HepG2 (cell line): ENCODE measurements around the gene MEDAG. TPM values are rescaled to one million over a fixed set of nuclear protein-coding genes. Genes with fewer than 3 reads are reported as not detected.
A peak's percentile ranks its signal among the peaks of the same experiment; 100 is the strongest.

Experiments
- AKAP8 ChIP-seq: sonication (generic); formaldehyde crosslinking; IDR thresholded peaks from 2 replicates; pipeline ENCODE4 v1.5.1; 2020; ENCODE audit warnings: mild to moderate bottlenecking, missing genetic modification reagents
- GZF1 ChIP-seq: sonication (generic); formaldehyde crosslinking; IDR thresholded peaks from 2 replicates; pipeline ENCODE4 v1.5.1; 2020; ENCODE audit warnings: mild to moderate bottlenecking, missing genetic modification reagents
- MBD4 ChIP-seq: IDR thresholded peaks from 2 replicates; pipeline ENCODE4 v1.6.1; 2012; ENCODE audit warnings: low read length, inconsistent platforms, borderline replicate concordance
- MEIS1 ChIP-seq: sonication (generic); formaldehyde crosslinking; IDR thresholded peaks from 2 replicates; pipeline ENCODE4 v1.9.0; 2021; ENCODE audit warnings: mild to moderate bottlenecking, missing genetic modification reagents, moderate library complexity, borderline replicate concordance
- MTA3 ChIP-seq: sonication (generic); formaldehyde crosslinking; IDR thresholded peaks from 2 replicates; pipeline ENCODE4 v1.4.0; 2020; ENCODE audit warnings: missing genetic modification reagents
- PAWR ChIP-seq: sonication (generic); formaldehyde crosslinking; IDR thresholded peaks from 2 replicates; pipeline ENCODE4 v1.4.0; 2020; ENCODE audit warnings: missing genetic modification reagents, mild to moderate bottlenecking, borderline replicate concordance
- PHB2 ChIP-seq: fragments of 450-650 bp; IDR thresholded peaks from 2 replicates; pipeline ENCODE4 v1.6.1; 2018; ENCODE audit not compliant: partially characterized antibody
- RAD51 ChIP-seq: fragments of 450-650 bp; IDR thresholded peaks from 2 replicates; pipeline ENCODE4 v1.6.1; 2016; ENCODE audit warnings: borderline replicate concordance
- SALL2 ChIP-seq: sonication (generic); formaldehyde crosslinking; IDR thresholded peaks from 2 replicates; pipeline ENCODE4 v1.8.1; 2023; ENCODE audit warnings: mild to moderate bottlenecking, missing genetic modification reagents, inconsistent platforms
- SMYD3 ChIP-seq: sonication (generic); formaldehyde crosslinking; IDR thresholded peaks from 2 replicates; pipeline ENCODE4 v1.8.1; 2023; ENCODE audit warnings: mild to moderate bottlenecking, missing genetic modification reagents
- STAT5B ChIP-seq: sonication (generic); formaldehyde crosslinking; IDR thresholded peaks from 2 replicates; pipeline ENCODE4 v1.4.0; 2020; ENCODE audit warnings: missing genetic modification reagents
- ZBTB8A ChIP-seq: sonication (generic); formaldehyde crosslinking; IDR thresholded peaks from 2 replicates; pipeline ENCODE4 v1.4.0; 2020; ENCODE audit warnings: mild to moderate bottlenecking, low read depth, missing genetic modification reagents, borderline replicate concordance
- ZNF557 ChIP-seq: sonication (generic); formaldehyde crosslinking; IDR thresholded peaks from 2 replicates; pipeline ENCODE4 v1.4.0; 2020; ENCODE audit warnings: missing genetic modification reagents
- ZNF619 ChIP-seq: sonication (generic); formaldehyde crosslinking; IDR thresholded peaks from 2 replicates; pipeline ENCODE4 v1.4.0; 2020; ENCODE audit warnings: mild to moderate bottlenecking, missing genetic modification reagents
- polyA plus RNA-seq, 8 experiments: library from polyadenylated mRNA; depleted of rRNA in 3 of 8; stranded (reverse) in 7 of 8; unstranded in 1 of 8; fragments of >200 nt; fragmentation: Illumina TruSeq in 4 of 8; extraction: Trizol in 4 of 8; gene quantifications; 2 replicates each; pipeline versions ENCODE4 v1.2.1 to v1.2.3, GENCODE V29; 2011 to 2016; ENCODE audit warnings: low read depth in 4 of 8, missing spikeins in 1 of 8, mixed read lengths in 1 of 8; ENCODE audit not compliant: insufficient read depth in 1 of 8
- total RNA-seq, 5 experiments: library from RNA; depleted of rRNA; stranded (reverse); fragments of >200 nt; fragmentation: Illumina TruSeq; extraction: Trizol; gene quantifications; 2 replicates each; pipeline ENCODE4 v1.2.3, GENCODE V29; 2016; ENCODE audit warnings: low read depth in 1 of 5
- TF ChIP-seq, protein P1 (sequence below): sonication (generic); formaldehyde crosslinking; IDR thresholded peaks from 2 replicates; pipeline ENCODE4 v1.5.0; 2020; ENCODE audit warnings: missing genetic modification reagents, mild to moderate bottlenecking, borderline replicate concordance
- TF ChIP-seq, protein P2 (sequence below), 2 experiments: sonication (generic) in 1 of 2; formaldehyde crosslinking in 1 of 2; IDR thresholded peaks; 2 replicates each; pipeline versions ENCODE4 v1.4.0 to v1.6.1; 2016 to 2020; ENCODE audit warnings: borderline replicate concordance in 1 of 2, low read depth in 1 of 2, mild to moderate bottlenecking in 1 of 2, missing genetic modification reagents in 1 of 2
- TF ChIP-seq, protein P3 (sequence below): IDR thresholded peaks from 2 replicates; pipeline ENCODE4 v1.6.1; 2016; ENCODE audit warnings: low read depth, borderline replicate concordance
- TF ChIP-seq, protein P4 (sequence below): sonication (generic); formaldehyde crosslinking; IDR thresholded peaks from 2 replicates; pipeline ENCODE4 v1.4.0; 2020; ENCODE audit warnings: mild to moderate bottlenecking, low read depth, missing genetic modification reagents
- TF ChIP-seq, protein P5 (sequence below): sonication (generic); formaldehyde crosslinking; IDR thresholded peaks from 2 replicates; pipeline ENCODE4 v1.4.0; 2020; ENCODE audit warnings: missing genetic modification reagents
- TF ChIP-seq, protein P6 (sequence below): IDR thresholded peaks from 2 replicates; pipeline ENCODE4 v1.6.1; 2016

The MEDAG gene
- total and polyA plus RNA-seq, 2 of the 13 experiments (the other 11 are each of a cell fraction or from before 2014, with no cell fraction given): not detected

DNA sequence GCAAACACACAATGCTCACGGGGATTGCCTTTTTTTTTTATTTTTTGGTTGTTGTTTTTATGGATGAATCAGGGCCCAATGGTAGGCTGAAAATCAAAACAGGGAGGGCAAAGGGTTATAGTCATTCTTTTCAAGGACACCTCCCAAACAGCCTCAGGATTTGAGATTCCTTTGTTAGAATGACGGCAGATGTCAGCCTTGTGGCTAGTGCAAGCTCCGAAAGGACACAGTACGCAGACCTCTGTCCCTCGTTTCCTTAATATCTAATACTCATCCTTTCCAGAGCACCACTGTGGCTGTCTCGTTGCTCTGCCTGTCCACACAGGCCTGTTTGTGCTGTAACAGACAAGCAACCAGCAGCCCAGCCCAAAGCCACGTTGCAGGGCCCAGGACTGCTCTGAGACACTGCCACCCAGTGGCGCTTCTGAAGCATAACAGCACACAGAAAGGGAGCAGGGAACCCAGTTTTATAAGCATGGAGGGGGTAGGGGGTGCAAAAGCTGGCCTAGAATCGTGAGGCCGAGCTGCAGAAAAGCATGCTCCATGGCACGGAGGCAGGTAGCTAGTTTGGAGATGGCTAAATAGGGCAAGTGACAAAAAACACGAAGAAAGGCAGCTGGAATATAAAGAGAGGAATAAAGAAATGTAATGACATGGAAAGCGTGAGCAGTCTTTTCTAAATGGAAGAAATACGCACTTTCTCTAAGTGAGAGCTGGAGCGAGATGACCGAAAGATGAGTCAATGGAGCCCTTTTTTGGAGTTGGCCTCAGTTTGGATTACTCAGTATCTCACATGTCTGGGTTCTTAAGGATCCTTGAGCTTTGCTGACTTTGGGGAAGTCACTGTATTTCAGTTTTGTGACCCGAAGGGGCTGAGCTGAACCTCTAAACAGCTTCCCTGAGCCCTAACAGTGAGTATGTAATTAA, 40.7 kb upstream of the MEDAG start (continued):
- TF ChIP-seq, protein P1, sequence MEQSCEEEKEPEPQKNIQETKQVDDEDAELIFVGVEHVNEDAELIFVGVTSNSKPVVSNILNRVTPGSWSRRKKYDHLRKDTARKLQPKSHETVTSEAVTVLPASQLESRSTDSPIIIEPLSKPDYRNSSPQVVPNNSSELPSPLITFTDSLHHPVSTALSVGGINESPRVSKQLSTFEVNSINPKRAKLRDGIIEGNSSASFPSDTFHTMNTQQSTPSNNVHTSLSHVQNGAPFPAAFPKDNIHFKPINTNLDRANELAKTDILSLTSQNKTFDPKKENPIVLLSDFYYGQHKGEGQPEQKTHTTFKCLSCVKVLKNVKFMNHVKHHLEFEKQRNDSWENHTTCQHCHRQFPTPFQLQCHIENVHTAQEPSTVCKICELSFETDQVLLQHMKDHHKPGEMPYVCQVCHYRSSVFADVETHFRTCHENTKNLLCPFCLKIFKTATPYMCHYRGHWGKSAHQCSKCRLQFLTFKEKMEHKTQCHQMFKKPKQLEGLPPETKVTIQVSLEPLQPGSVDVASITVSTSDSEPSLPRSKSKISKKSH (CRISPR knock-in tag): no peak; the same call in 1 of the 2 replicates
- TF ChIP-seq AKAP8 (CRISPR knock-in tag) (no peak), ZNF557 (CRISPR knock-in tag) (no peak), ZNF619 (CRISPR knock-in tag) (no peak), MTA3 (CRISPR knock-in tag) (no peak), SMYD3 (CRISPR knock-in tag) (no peak), MEIS1 (CRISPR knock-in tag) (0 out of 2 replicates have a peak, but pooled peaks have one; percentile 44), MBD4 (no peak), PAWR (no peak), ZBTB8A (CRISPR knock-in tag) (no peak), PHB2 (no peak), GZF1 (CRISPR knock-in tag) (no peak), SALL2 (CRISPR knock-in tag) (no peak), STAT5B (CRISPR knock-in tag) (no peak), RAD51 (no peak)
- TF ChIP-seq, protein P2, sequence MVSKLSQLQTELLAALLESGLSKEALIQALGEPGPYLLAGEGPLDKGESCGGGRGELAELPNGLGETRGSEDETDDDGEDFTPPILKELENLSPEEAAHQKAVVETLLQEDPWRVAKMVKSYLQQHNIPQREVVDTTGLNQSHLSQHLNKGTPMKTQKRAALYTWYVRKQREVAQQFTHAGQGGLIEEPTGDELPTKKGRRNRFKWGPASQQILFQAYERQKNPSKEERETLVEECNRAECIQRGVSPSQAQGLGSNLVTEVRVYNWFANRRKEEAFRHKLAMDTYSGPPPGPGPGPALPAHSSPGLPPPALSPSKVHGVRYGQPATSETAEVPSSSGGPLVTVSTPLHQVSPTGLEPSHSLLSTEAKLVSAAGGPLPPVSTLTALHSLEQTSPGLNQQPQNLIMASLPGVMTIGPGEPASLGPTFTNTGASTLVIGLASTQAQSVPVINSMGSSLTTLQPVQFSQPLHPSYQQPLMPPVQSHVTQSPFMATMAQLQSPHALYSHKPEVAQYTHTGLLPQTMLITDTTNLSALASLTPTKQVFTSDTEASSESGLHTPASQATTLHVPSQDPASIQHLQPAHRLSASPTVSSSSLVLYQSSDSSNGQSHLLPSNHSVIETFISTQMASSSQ (IDR thresholded peaks at IDR 0.05; ENCODE audit: low read depth): no peak
- TF ChIP-seq, protein P2 (CRISPR knock-in tag; IDR thresholded peaks at IDR 0.05; ENCODE audit: borderline replicate concordance): no peak
- TF ChIP-seq, protein P3, sequence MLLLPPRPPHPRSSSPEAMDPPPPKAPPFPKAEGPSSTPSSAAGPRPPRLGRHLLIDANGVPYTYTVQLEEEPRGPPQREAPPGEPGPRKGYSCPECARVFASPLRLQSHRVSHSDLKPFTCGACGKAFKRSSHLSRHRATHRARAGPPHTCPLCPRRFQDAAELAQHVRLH (CRISPR knock-in tag): peak; percentile 79; the same call in 1 of the 2 replicates
- TF ChIP-seq, protein P4, sequence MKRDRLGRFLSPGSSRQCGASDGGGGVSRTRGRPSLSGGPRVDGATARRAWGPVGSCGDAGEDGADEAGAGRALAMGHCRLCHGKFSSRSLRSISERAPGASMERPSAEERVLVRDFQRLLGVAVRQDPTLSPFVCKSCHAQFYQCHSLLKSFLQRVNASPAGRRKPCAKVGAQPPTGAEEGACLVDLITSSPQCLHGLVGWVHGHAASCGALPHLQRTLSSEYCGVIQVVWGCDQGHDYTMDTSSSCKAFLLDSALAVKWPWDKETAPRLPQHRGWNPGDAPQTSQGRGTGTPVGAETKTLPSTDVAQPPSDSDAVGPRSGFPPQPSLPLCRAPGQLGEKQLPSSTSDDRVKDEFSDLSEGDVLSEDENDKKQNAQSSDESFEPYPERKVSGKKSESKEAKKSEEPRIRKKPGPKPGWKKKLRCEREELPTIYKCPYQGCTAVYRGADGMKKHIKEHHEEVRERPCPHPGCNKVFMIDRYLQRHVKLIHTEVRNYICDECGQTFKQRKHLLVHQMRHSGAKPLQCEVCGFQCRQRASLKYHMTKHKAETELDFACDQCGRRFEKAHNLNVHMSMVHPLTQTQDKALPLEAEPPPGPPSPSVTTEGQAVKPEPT (CRISPR knock-in tag): peak; percentile 56; the same call in 1 of the 2 replicates
- TF ChIP-seq, protein P5, sequence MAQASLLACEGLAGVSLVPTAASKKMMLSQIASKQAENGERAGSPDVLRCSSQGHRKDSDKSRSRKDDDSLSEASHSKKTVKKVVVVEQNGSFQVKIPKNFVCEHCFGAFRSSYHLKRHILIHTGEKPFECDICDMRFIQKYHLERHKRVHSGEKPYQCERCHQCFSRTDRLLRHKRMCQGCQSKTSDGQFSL (CRISPR knock-in tag): no peak
- TF ChIP-seq, protein P6, sequence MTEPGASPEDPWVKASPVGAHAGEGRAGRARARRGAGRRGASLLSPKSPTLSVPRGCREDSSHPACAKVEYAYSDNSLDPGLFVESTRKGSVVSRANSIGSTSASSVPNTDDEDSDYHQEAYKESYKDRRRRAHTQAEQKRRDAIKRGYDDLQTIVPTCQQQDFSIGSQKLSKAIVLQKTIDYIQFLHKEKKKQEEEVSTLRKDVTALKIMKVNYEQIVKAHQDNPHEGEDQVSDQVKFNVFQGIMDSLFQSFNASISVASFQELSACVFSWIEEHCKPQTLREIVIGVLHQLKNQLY (CRISPR knock-in tag): no peak
